Thymus (tissue), 11 donors: ENCODE measurements around the gene PDP2. TPM values are rescaled to one million over a fixed set of nuclear protein-coding genes. Genes with fewer than 3 reads are reported as not detected.

Experiments
- DNase-seq, 9 donors: peaks; one replicate each; pipeline ENCODE4 v3.0.0-alpha.2; 2013; ENCODE audit warnings: low spot score in 9 of 9, low read depth in 6 of 9, missing footprints in 1 of 9
- H3K27ac ChIP-seq, 2 donors: one replicate each; pipeline ENCODE4 v1.5.1; 2013; ENCODE audit warnings: control low read depth in 1 of 2, low read depth in 1 of 2, low read length in 1 of 2, mild to moderate bottlenecking in 1 of 2, moderate library complexity in 1 of 2
- H3K27me3 ChIP-seq, 2 donors: one replicate each; pipeline ENCODE4 v1.5.1; 2013; ENCODE audit warnings: low read length in 1 of 2; ENCODE audit not compliant: control insufficient read depth in 2 of 2, insufficient read depth in 1 of 2
- H3K36me3 ChIP-seq, 2 donors: one replicate each; pipeline ENCODE4 v1.5.1; 2013; ENCODE audit warnings: low read length in 1 of 2, mild to moderate bottlenecking in 1 of 2, moderate library complexity in 1 of 2; ENCODE audit not compliant: control insufficient read depth in 2 of 2, insufficient read depth in 2 of 2
- H3K4me1 ChIP-seq, 2 donors: one replicate each; pipeline ENCODE4 v1.5.1; 2013; ENCODE audit warnings: low read length in 2 of 2; ENCODE audit not compliant: control insufficient read depth in 2 of 2, insufficient read depth in 2 of 2
- H3K4me3 ChIP-seq, 2 donors: one replicate each; pipeline ENCODE4 v1.5.1; 2013; ENCODE audit warnings: low read length in 2 of 2, control low read depth in 1 of 2, mild to moderate bottlenecking in 1 of 2
- H3K9me3 ChIP-seq, 2 donors: one replicate each; pipeline ENCODE4 v1.5.1; 2013; ENCODE audit warnings: low read length in 1 of 2, mild to moderate bottlenecking in 1 of 2; ENCODE audit not compliant: control insufficient read depth in 2 of 2, insufficient read depth in 1 of 2
- WGBS: extraction: QIAGEN DNeasy Blood & Tissue Kit; methylation state at CpG from one replicate; pipeline ENCODE4 v1.1.7; 2013; 5-methylcytosine and 5-hydroxymethylcytosine counted together
- polyA plus RNA-seq: library from polyadenylated mRNA; stranded (reverse); fragments of 200-250 nt; gene quantifications from one replicate; pipeline ENCODE4 v1.2.3, GENCODE V29; 2013
- total RNA-seq: library from RNA; stranded (reverse); fragments of 120-200 nt; gene quantifications from one replicate; pipeline ENCODE4 v1.2.4, GENCODE V29; 2013
- donor health status: healthy.

PDP2 gene
- total and polyA plus RNA-seq, 2 donors, result 2.5 to 2.8 TPM

DNA sequence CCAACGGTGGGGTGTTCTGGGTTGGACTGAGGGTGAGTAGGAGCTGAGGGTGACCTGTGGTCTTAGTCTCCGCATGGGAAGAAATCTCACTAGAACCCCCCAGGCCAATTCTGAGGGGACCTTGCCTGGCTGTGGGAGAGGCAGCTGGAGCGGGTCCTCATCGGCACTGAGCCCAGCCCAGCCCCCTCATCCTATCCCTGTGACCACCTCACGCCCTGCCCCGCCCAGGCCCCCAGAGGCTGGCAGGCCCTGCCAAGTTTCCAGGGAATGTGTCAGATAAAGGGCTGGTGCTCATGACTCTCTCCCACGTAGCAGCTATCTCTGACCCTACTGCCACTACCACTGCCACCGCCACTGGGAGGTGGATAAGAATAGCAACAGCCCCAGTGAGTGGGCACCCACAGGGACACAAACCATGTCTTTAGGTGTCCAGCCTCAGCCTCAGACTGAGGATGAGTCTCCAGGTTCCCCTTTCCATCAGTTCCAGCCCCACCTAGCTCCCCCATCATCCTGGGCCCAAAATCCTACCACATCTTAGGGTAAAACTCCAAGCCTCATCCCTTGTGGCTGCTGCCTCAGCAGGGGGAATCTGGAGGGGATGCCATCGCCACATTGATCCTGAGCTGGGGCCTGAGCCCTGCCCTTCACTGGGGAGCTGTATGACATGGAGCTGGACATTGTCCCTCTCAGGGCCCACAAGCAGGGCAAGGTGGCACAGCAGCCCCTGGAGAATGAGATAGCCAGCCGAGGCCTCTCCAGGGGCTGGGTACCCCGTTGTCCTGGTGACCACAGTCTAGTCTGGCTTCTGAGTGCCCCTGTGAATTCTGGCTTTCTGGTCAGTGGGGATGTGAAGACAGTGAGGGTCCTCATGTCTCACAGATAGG lies 23.5 kb downstream of the PDP2 start:
- 94% methylated on average over 11 of the region's 11 CpGs for WGBS
- DNase-seq, result no peak
- H3K27me3 ChIP-seq, result peaks cover 0 to 19% of the 10 kb centered on the region in 2 donors
- H3K4me3 ChIP-seq, result no peak overlapping the region
- no peak overlapping the region for H3K27ac ChIP-seq
- peaks cover 0 to 6% of the 10 kb centered on the region in 2 donors for H3K4me1 ChIP-seq
- H3K9me3 ChIP-seq, result no peaks in the 10 kb centered on the region
- no peaks in the 10 kb centered on the region for H3K36me3 ChIP-seq

DNA sequence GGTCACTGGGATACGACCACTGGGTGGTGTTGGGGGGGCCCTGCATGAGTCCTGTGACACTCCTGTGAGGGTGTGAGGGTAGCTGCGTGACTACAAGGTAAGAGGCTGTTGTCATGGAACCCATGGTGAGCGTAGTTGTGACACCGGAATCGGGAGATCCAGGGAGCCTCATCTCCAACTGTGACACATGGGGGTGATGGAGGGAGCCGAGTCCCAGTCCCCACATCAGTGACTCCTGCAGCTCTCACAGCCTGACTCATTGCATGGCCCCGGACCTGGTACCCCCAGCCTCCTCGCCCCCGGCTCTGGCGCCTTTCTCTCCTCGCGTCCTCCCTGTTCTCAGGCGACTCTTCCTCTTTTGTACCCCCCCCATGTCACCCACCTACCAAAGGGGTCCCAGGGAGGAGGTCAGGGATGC lies 24.1 kb downstream of the PDP2 start:
- Histone ChIP-seq H3K27me3 (peaks cover 0 to 19% of the 10 kb centered on the region in 2 donors), H3K36me3 (no peaks in the 10 kb centered on the region), H3K27ac (no peak overlapping the region), H3K4me3 (no peak overlapping the region), H3K9me3 (no peaks in the 10 kb centered on the region), H3K4me1 (peaks cover 0 to 6% of the 10 kb centered on the region in 2 donors)
- WGBS, result 96% methylated on average over 13 of the region's 13 CpGs
- DNase-seq, result no peak

DNA sequence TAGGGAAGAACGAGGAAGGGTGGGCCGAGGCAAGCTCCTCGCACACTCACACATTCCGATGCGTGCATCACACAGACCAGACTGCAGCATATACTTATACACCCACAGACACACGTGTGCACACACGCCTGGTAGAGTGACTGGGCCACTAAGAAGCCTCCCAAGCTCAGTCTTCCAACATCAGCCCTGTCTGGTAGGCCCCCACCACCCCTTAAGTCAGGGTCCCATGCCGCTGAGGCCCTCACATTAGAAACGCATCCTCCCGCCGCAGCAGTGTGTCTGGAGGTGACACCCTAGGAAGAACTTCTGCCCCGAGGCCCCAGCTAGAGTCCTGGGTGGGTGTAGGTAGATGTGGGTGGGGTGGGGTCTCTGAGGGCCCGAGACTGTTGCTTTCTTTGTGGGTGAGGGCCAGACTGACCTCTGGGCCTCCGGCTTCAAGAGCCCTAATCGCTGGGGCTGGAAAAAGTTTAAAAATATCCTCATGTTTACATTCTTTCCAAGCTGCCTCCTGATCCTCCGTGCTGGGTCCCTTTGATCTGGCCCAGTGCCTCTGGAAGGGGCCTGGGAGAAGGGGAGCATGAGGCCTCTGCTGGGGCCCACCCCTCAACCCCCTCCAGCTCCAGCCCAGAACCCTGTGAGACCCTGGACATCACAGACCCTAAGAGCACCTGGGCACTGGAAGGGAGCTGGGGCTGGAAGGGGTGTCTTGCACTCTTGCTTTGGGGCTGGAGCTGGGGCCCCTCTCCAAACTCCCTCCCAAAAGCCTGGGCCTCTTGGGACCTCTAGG lies 24.7 kb downstream of the PDP2 start:
- Histone ChIP-seq H3K36me3 (no peaks in the 10 kb centered on the region), H3K4me1 (peaks cover 0 to 6% of the 10 kb centered on the region in 2 donors)
- WGBS, result 93% methylated on average over 16 of the region's 16 CpGs

DNA sequence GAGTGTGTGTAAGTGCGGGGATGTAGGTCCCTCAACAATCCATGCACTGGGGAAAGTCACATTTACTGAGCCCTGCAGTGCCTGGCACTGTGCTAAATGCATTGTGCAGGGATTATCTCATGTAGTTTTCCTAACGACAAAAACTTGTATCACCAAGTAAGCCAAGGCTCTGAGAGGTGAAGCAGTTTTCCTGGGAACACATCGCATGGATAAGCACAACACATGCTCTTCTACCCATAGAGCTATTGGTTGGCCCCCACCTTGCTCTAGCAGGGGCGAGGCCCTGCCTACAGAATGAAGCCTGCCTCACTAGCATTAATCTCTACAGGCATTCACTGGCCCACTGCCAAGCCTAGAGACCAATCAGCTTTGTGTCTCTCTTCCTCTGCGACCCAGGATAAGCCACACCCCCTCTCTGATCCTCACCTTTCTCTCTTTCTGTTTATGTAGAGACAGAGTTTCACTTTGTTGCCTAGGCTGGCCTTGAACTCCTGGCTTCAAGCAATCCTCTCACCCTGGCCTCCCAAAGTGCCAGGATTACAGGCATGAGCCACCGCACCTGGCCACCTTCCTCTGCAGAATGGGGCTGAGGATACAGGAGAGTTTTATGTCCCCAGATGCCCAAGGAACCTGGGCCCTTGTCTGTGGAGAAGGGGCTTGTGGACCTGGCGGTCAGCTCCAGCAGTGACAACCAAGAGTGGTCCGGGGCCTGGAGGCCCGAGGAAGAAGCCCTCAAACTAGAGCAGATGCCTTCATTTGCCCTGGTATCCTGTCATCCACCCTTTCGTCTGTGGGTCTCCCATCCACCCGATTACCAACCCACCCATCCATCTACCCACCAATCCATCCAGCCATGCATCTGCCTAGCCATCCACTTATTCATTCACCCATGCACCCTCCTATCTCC lies 25.6 kb downstream of the PDP2 start:
- DNase-seq, result peak in 8 of 9 donors; percentile 14 to 74 (median 42)
- 84% methylated on average over 11 of the region's 11 CpGs for WGBS
- H3K4me1 ChIP-seq, result peaks cover 0 to 6% of the 10 kb centered on the region in 2 donors
- no peak overlapping the region for H3K27ac ChIP-seq
- H3K9me3 ChIP-seq, result no peaks in the 10 kb centered on the region
- H3K4me3 ChIP-seq, result no peak overlapping the region
- no peaks in the 10 kb centered on the region for H3K36me3 ChIP-seq
- H3K27me3 ChIP-seq, result peaks cover 0 to 15% of the 10 kb centered on the region in 2 donors

More for the DNA sequence above, 24.7 kb downstream of the PDP2 start:
- peaks cover 0 to 16% of the 10 kb centered on the region in 2 donors for H3K27me3 ChIP-seq
- H3K4me3 ChIP-seq, result no peak overlapping the region
- H3K9me3 ChIP-seq, result no peaks in the 10 kb centered on the region
- no peak overlapping the region for H3K27ac ChIP-seq
- no peak for DNase-seq

DNA sequence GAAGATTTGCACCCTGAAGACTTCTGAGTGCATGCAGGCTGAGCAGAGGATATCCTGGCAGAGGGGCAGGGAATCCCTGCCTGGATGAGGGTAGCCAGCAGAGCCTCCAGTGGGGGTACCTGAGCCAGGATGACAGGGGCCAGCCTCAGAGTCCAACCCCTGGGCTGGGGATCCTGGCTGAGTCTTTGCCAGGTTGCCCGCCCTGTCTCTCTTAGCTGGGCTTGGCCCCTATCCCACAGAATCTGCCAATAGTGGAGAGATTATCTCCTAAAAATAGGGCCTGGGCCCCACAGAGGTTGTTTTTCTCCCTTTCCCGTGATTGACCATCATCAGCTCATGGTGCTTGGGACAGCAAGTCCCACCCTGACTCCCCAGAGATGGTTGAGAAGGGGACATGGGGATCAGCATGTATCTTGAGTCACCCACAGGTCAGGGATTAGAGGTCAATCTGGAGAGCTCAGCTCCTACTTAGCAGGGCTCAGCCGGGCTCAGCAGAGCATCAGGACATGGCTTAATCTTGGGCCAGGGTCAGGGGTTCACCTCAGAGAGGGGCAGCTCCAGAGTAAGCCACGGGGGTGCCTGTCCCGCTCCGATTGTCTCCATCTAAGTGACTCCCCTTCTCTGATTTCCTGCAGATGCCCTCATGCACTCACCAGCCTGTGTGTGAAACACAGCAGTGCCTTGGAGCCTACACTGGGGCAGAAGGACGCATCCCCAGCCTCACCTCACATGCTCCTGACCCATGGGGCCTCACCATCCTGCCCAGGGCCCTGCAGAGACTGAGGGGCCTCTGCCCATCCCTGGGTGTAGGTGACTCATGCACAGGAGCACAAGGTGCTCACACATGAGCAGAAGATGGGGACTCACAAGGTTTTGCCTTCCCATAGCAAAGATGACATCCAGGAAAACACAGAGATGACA lies 26.9 kb downstream of the PDP2 start:
- DNase-seq, result no peak
- Histone ChIP-seq H3K27ac (no peak overlapping the region), H3K27me3 (peaks cover 0 to 12% of the 10 kb centered on the region in 2 donors), H3K4me1 (peaks cover 0 to 6% of the 10 kb centered on the region in 2 donors), H3K4me3 (no peak overlapping the region), H3K9me3 (no peaks in the 10 kb centered on the region), H3K36me3 (no peaks in the 10 kb centered on the region)
- 86% methylated on average over 7 of the region's 7 CpGs for WGBS

DNA sequence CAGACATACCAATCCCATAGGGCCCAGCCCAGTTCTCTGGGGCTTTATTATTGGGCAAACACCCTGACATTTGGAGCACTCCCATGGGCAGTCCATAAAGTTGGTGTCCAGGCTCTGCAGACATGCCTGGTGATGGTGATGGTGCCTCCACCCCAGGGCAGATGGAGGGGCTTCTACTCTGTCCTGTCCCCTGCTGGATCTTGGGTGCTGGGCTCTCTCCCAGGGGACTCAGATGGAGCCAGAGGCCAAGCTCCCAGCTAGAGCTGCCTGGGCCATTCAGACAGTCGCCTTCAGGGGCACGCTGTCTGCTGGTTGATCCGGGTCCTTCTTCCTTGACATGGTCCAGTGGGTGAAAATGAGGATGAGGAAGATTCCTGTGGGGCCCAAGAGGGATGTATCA lies 27.8 kb downstream of the PDP2 start:
- H3K4me1 ChIP-seq, result peaks cover 0 to 6% of the 10 kb centered on the region in 2 donors
- no peak for DNase-seq
- no peak overlapping the region for H3K4me3 ChIP-seq
- no peaks in the 10 kb centered on the region for H3K9me3 ChIP-seq
- no peaks in the 10 kb centered on the region for H3K36me3 ChIP-seq
- no peak overlapping the region for H3K27ac ChIP-seq
- 95% methylated on average over 3 of the region's 3 CpGs for WGBS
- H3K27me3 ChIP-seq, result peaks cover 0 to 15% of the 10 kb centered on the region in 2 donors

DNA sequence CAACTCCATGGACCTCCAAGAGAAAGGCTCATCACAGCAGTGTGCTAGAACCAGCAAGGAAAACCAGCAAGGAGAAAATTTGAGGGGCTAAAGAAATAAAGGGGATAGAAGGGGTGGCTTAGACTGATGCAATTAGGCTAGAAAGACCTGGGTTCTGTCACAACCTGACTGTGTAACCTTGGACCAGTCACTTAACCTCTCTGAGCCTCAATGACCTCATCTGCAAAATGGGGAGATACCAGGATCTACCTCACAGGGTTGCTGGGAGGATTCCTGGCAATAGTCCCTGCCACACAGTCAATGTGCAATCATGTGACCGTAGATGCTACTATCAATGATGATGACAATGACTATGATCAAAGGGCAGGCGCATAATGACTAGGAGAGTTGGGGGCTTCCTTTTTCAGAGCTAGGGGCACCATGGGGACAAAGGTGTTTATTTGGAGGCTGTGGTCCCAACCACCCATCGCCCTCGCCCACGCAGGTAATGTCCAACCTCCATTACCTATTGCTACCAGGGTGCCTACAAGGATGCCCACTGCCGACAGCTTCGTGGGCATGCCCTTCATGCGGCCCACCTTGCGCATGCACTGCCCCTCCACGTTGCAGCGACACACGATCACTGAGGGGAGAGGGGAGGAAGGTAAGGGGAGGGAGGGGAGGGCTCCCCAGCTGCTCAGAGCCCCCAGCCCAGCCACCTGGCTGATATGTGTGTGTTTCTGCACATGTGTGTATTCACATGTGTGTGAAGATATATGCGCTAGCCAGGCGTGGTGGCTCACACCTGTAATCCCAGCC lies 28.6 kb downstream of the PDP2 start:
- WGBS, result 94% methylated on average over 14 of the region's 14 CpGs
- no peak overlapping the region for H3K27ac ChIP-seq
- no peaks in the 10 kb centered on the region for H3K36me3 ChIP-seq
- H3K4me1 ChIP-seq, result peaks cover 0 to 6% of the 10 kb centered on the region in 2 donors
- no peaks in the 10 kb centered on the region for H3K9me3 ChIP-seq
- no peak for DNase-seq
- peaks cover 0 to 16% of the 10 kb centered on the region in 2 donors for H3K27me3 ChIP-seq
- H3K4me3 ChIP-seq, result no peak overlapping the region
